NOMO-1 treated with DMSO at 0.1 percent for 48 hours (cell line): ENCODE data around the gene TEN1.
"Not testable (repeated sequence)": the region's sequence is repeated elsewhere in the genome, so short reads cannot be mapped to it uniquely, and the experiment has no call there.

Experiments used
- DNase-seq: peaks from one replicate; lab custom pipeline; 2025; ENCODE audit not compliant: unreplicated experiment; lab: John Stamatoyannopoulos, UW

Gene TEN1, protein sequence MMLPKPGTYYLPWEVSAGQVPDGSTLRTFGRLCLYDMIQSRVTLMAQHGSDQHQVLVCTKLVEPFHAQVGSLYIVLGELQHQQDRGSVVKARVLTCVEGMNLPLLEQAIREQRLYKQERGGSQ

DNA sequence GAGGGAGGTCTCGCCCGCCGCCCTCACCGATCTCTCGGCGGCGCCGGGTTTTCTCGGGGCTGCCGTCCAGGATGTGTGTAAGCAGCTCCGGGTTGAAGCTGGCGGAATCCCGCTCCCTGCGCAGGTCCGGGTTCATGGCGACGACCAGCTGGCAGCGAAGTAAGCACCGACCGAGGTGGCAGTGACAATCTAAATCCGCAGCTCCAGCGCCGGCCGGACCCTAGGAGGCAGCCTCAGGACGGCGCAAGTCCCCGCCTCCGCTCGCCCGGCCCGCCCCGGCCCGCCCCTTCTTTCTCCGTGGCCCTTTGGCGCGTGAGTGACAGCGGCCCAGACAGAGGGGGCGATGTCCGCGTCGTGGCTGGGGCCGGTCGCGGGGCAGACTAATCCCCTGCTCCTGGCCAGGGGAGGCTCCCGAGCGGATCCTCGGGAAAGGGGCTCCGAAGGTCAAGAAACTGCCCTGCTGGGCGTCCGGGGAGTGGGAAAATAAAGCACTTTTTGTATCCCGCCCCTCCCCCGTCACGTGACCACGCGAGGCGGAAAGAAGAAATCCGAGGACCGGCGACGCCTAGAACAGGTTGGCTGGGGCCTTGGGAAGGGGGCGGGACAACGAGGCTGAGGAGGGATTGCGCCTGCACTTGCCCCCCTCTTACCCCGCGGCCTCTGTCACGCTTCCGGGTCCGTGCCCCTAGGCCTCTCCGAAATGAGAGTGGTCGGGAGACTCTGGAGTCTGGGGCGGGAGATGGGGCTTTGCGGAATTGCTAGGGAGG is at the start of gene TEN1, which contains the start of gene ACOX1:
Gene TEN1 (plus strand): TSS at position 303 of the 767 bp plus-strand sequence. CDS start 6,953 bp downstream, outside the sequence.
Gene ACOX1 (minus strand): TSS at position 229 of the 767 bp plus-strand sequence. CDS start 93 bp downstream, at position 136.
- peak; percentile 96 for DNase-seq

DNA sequence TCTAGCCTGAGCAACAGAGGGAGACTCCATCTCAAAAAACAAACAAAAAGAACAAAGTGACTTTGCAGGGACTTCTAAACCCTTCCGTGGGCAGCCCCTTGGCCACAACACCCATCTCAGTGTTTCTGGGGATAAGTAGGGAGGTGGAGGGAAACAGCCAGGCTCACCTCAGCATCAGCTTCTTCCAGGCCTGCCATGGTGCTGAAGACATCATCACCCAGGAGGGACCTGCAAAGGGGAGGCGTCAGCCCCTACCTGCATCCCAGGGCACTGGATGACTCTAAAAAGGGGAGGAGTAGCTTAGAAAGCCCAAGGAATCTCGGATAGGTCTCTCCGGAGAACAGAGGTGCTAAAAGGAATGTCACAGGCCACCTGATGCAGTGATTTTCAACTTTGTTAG is 48.0 kb upstream of the TEN1 start:
- no peak for DNase-seq

DNA sequence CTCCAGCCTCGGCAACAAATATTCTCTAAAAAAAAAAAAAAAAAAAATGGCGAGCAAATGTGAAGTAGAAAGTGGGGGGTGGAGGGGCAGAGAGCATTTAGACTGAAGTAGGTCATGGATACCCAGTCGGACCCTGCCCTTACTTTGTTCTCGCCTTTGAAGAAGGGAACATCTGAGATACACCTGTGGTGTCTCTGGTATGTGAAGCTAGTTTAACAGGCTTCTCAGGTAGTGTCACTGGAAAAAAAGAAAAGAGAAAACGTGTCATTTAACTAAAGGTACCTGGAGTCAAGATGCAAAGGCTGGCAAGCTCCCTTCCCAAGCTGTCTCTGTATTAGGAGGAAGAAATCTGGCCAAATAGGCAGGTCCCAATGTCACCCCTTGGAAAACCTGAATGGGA is 46.2 kb upstream of the TEN1 start:
- DNase-seq: no peak

DNA sequence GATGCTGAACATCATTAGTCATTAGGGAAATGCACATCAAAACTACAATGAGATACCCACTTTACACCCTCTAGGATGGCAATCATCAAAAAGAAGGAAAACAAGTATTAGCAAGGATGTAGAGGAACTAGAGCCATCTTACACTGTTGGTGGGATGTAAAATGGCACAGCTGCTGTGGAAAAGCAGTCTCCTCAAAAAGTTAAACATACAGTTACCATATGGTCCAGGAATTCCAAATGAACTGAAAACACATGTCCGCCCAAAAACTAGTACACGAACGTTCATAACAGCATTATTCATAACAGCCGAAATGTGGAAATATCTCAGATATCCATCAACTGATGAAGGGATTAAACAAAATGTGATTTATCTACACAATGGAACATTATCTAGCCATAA is 45.2 kb upstream of the TEN1 start:
- DNase-seq: no peak

DNA sequence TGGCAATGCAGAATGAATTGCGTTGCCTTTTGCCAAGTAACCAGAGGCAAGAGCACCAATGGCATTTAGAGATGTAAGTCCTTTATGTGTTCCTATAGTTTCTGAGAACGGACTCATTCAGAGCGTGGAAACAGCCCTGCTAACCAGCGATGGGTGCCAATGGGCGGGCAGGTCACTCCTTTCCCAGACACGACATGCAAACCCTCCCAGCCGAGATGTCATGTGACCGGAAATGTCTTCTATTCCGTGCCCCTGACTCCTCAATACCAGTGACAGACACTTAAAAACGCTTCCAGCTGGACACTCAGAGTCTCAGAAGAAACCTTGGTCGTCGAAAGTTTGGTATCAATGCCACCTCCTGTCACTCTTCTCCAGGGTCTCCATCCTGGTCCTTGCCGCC is 41.4 kb upstream of the TEN1 start:
- no peak for DNase-seq

DNA sequence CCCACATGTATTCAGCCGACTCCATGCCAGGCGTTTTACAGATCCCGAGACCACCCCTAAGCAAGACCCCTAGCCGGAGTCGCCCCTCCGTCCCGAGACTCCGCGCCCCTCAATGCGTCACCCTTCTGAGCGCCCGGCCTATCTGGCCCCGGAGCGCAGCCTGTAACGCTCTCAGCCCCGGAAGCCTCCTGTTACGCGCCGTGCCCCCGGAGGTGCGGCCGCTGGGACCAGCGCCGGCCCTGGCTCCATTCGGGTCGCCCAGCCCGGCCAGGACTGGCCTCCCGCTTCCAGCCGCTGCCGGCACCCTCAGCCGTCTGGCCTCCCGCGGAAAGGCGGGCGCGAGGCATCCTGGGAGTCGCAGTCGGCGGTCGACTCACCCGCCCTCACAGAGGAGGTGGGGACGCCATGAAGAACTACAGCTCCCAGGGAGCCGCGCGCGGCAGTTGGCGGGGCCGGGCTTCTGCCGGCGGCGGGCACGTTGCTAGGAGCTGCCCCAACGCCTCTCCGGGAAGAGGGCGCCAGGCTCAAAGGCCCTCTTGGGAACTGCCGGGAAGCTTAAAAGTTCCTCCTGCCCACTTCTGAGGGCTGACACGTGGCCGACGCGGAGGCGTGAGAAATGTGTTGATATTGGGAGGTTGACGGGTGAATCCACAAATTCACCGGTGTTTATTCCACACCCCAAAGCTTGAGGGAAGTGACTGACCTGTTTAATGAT is 38.2 kb upstream of the TEN1 start, which contains the start of gene FBF1:
Gene FBF1 (minus strand): TSS at position 316 of the 715 bp plus-strand sequence. CDS start 2,893 bp downstream, outside the sequence.
- DNase-seq: peak; percentile 88

DNA sequence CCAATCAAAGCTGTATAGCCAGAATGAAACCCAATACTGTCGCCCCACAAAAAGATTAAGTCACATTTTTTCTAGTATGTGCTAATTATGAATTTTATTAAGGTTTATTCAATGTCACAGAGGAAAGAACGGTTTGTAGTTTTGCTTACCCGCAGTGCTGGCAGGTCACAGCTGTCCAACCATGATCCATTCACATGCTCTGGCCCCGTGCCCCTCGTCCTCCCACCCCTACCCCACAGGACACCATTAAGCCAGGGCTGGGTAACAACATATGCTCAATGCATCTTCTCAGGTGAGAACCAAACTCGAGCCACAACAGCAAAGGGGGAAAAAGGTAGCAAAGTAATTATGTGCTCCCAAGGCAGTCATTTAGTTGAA is 37.6 kb upstream of the TEN1 start:
- DNase-seq: no peak

DNA sequence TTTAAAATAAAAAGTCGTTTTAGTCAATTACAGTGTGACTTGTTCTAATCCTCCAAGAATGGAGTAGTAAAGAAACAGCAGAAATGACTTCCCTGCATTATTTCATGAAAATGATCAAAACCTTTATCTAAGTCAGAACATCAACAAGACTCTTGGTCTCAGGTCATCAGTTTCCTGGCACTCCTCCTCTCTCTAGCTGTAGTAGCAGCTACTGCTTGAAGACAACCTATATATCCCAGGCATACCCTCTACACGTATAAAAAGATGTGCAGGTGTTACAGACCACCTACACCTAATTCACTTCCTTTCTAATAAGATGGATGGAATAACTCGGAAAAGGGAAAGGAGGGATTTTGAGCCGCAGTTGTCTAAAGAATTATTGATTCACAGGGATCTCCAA is 36.6 kb upstream of the TEN1 start:
- no peak for DNase-seq

DNA sequence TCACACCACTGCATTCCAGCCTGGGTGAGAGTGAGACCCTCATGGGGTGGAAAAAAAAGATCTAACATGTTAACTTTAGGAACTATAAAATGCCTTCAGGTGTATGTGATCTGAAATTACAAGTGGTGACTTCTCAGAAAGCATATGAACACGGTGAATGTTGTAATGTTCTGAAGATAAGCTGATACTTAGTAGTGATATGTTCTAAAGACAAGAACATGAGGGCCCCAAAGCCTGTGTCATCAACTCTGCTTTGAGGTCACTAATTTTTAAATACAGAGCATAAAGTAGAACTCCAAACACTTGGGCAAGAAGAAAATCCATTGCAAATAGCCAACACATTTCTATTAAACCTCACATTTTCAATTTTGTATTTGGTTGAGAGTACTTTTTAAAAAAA is 35.5 kb upstream of the TEN1 start:
- DNase-seq: no peak

DNA sequence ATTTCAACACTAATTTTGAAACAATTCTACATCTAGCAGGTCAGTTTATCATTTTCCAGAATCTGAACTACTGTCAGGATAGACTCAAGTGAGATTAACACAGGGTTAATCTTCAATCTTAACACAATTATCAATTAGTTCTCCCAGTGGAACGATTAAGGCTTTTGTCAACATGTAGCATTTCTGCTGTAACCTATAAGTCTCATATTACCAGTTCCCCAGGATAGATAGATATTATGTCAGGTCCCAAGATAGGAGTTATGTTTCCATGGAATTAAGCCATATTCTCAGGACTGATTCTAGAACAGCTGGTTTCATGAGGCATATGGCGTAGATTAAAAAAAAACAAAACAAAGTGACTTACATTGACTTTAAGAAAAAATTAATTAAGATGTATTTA is 33.8 kb upstream of the TEN1 start:
- no peak for DNase-seq

DNA sequence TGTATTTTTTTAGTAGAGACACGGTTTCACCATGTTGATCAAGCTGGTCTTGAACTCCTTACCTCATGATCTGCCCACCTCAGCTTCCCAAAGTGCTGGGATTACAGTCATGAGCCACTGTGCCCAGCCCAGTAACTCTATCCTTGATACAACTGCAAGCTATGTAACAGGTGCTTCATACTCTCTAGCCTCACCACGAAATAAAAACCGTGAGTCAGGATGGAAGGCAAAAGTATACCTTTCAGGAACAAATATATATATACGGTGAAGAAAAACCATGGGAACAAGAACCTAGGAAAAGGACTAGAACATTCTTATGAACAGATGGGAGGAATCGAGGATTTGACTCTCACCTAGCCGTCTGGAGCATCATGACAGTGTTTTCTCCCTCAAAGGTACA is 28.6 kb upstream of the TEN1 start:
- DNase-seq: no peak

DNA sequence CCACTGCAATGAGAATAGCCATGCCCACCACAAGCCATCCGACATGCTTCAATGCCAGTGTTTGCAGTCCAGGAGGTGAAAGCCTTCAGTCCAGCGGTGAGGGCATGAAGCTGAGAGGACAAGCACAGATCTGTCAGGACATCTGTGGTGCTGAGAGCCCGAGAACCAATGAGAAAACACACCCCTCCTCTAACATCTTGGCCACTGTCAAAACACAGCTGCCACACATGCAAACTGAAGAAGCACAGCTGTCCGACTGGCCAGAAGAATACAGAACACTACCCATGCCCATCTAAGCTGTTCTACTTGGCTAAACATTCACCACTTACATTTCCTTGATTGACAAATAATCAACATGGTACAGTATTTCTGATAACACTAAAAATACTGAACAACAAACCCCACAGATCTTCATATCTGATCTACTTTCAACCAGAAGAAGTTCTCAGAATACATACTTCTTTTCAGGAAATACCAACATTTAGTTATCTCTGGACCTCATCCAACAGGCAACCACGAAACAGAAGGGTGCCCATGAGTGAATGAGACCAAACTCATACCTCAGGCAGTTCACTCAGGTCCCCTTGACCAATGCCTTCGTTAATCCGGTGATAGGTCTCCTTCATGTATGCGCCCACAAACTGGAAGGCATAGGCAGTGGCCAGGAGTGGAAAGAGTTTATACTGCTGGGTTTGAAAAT is 28.0 kb upstream of the TEN1 start:
- no peak for DNase-seq

DNA sequence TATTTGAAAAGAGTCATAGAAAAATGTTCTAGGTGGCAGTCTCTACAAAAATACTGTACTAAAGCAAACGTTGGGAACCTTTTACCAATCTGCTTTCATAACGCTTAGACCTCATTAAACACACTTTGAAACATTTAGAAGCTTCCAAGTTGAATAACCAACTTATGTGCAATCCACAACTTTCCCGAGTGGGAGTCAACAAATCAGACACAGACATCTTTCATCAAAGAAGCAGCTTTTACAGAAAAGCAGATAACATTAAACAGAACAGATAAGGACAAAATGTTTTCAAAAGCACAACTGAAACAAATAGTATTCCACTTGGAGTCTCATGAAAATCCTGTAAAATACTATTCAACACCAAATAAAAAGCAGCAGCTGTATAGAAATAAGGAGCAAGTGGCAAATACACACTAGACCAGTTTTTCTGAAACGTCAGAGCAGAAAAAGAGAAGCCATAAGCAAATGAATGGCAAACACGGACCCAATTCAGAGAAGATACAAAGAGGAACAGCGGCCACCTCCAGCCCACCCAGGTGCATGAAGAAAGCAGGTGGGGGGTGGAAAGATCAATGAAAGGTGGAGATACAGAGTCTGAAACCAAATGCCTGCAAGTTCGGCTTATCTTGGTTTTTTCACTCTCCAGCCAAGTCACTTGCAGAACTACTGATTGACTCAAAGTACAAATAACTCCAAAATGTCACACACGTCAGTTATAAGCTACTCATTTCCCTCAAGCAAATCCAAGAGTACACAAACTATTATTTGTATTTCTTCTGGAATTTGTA is 19.8 kb upstream of the TEN1 start:
- no peak for DNase-seq

DNA sequence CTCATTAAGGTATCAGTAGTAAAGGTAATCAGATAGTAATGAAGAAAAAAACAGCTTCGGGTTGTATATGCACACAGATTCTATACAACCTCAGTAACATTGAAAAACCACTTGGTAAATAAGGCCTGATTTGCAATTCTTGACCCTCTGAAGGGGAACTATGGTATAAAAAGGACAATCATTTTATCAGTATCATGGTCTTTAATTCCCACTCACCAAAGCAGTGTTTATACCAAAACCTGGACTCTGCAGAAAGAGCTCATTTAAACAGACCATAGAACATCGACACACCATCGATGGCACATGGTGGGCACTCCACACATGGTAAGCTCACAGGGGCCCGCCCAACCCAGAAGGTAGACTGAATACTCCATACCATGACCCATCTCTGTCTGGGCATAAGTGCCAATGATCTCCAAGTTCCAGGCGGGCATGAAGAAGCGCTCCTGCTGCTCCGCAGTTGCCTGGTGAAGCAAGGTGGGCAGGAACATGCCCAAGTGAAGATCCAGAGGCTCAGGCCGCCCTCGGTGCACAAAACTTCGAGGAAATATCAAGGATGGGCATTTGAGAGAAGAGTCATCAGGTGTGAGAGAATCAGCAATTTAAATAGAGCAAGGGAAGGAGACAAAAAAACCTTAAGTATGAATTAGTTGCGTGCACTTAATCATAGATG is 19.1 kb upstream of the TEN1 start:
- DNase-seq: no peak

DNA sequence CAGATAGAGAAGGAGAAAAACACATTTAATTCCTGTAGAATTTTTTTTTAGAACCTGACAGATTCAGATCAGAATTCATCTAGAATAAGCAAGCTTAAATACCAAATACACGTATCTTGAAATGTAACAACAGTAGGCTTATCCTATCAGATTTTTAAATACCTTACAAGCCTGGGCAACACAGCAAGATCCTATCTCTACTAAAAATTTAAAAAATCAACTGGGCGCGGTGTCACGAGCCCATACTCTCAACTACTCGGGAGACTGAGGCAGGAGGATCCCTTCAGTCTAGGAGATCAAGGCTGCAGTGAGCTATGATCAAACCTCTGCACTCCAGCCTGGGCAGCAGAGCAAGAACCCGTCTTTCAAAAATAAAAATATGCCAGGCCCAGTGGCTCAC is 13.6 kb upstream of the TEN1 start:
- DNase-seq: no peak

DNA sequence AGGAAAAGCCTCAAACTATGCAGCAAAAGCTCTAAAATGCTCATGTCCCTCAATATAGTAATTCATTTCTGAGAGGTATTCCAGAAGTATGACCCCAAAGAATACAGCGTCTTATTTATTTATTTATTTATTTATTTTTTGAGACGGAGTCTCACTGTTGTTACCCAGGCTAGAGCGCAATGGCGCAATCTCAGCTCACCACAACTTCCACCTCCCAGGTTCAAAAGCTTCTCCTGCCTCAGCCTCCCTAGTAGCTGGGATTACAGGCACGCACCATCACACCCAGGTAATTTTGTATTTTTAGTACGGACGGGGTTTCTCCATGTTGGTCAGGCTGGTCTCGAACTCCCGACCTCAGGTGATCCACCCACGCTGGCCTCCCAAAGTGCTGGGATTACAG is 10.0 kb upstream of the TEN1 start:
- not testable (repeated sequence) for DNase-seq

DNA sequence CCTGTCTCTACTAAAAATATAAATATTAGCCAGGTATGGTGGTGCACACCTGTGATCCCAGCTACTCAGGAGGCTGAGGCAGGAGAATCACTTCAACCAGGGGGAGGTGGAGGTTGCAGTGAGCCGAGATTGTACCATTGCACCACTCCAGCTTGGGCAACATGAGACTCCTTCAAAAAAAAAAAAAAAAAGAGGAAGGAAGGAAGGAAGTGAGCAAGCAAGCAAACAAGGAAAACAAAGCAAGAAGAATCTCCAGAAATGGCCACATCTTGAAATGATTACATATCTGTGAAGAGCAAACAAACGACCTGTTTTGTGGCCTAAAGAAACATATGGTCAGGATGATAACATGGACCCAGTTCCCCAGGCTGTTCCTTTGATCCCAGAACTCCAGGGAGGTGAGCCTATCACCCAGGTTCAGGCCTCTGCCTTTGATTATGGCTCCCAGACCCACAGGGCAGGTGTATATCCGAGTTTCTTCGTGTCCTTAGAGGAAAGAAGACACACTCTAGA is 9.0 kb upstream of the TEN1 start:
- DNase-seq: peak; percentile 49

DNA sequence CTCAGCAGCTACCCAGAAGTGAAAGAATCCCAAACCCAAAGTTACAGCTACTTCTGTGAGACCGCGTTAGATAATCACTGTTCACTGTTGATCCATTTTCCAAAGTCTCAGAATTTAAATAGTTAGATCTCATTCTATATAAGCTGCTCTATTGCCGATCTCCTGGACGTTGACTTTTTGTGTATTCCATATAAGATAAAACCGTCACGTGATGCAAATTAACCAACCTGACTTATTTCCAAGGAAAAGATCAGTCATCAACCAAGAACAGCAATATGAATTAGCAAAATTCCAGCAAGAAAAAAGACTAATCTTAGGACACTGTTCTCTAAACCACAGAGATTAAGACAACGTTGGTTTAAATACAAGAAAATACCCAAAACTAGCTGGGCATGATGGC is 8.4 kb upstream of the TEN1 start:
- DNase-seq: no peak

DNA sequence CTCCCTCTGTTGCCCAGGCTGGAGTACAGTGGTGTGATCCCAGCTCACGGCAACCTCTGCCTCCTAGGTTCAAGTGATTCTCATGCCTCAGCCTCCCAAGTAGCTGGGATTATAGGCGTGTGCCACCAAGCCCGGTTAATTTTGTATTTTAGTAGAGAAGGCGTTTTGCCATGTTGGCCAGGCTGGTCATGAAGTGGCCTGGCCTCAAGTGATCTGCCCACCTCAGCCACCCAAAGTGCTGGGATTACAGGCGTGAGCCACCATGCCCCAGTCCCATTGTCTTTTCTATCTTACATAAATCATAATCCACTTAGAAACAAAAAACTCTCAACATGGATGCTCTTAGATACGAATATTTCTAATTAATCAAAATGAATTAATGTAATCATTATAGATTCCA is 3.9 kb upstream of the TEN1 start:
- not testable (repeated sequence) for DNase-seq

DNA sequence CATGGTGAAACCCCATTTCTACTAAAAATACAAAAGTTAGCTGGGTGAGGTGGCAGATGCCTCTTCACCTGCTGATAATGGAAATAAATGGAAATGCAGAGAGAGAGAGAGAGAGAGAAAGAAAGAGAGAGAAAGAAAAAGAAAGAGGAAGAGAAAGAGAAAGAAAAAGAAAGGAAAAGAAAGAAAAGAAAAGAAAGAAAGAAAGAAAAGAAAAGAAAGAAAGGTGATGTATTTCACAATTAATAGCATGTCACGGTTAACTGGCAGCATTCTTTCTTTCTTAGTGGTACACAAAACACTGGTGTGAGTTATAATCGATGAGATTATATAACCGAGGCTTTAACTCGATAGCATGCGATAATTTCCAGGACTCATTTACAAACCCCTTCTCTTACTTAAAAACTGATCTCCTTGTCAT is 3.3 kb upstream of the TEN1 start:
- DNase-seq: no peak
